ENCODE measurements around the gene CIART.

Gene CIART

DNA sequence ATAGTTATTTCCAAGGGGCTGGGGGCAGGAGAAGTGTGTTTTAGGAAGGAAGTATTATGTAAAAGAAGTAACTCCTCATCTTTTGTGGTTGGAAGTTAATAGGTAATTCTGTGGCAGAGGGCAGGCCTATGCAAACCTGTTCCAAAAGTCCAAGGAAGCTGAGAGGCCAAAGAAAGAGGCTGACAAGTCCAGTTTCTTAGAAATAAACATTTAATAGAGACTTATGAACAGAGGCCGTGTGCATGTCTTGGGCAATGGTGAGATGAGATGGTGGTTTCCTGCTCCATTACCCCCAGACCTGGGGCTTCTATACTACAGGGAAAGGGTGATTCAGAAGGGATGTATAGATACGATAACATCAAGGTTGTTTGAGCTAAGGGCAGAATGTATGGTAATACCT, 32.4 kb upstream of the CIART start:
- Histone ChIP-seq H3K27ac (no peak overlapping the region), H3K4me1 (no peaks in the 10 kb centered on the region), H3K9me3 (no peaks in the 10 kb centered on the region), H3K36me3 (no peaks in the 10 kb centered on the region), H3K27me3 (peaks cover 0 to 2% of the 10 kb centered on the region in 2 donors), H3K4me3 (no peak overlapping the region)
- intact Hi-C loops (cut with DNase I; ENCODE audit: low total_unique reads): no loop called here
- TF ChIP-seq, protein P1, sequence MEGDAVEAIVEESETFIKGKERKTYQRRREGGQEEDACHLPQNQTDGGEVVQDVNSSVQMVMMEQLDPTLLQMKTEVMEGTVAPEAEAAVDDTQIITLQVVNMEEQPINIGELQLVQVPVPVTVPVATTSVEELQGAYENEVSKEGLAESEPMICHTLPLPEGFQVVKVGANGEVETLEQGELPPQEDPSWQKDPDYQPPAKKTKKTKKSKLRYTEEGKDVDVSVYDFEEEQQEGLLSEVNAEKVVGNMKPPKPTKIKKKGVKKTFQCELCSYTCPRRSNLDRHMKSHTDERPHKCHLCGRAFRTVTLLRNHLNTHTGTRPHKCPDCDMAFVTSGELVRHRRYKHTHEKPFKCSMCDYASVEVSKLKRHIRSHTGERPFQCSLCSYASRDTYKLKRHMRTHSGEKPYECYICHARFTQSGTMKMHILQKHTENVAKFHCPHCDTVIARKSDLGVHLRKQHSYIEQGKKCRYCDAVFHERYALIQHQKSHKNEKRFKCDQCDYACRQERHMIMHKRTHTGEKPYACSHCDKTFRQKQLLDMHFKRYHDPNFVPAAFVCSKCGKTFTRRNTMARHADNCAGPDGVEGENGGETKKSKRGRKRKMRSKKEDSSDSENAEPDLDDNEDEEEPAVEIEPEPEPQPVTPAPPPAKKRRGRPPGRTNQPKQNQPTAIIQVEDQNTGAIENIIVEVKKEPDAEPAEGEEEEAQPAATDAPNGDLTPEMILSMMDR (IDR thresholded peaks at IDR 0.05): no peak
- no peak for DNase-seq

DNA sequence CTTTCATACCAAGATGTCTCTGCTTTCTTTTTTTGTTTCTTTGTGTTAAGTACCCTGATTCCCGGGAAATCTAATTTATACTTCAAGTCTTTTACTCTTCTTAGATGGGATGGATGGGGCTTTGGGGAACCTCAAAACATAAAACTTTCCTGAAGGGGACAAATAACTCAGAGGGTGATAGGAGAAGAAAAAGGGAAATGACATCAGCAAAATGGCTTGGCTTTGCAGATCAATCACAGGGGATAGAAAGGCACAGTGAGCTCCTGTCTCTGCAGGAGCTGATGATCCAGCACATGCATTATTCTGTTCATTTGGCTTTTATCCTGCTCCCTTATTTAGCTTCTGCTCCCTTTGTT, 26.2 kb upstream of the CIART start:
- DNase-seq: no peak
- no peaks in the 10 kb centered on the region for H3K9me3 ChIP-seq
- peaks cover 0 to 18% (median 13%) of the 10 kb centered on the region in 4 donors for H3K4me1 ChIP-seq
- H3K4me3 ChIP-seq: peak overlapping the region; percentile 21 to 28
- TF ChIP-seq, protein P1 (IDR thresholded peaks at IDR 0.05): no peak
- peak overlapping the region in 1 of 2 donors; percentile 73 for H3K27ac ChIP-seq
- H3K36me3 ChIP-seq: no peaks in the 10 kb centered on the region
- intact Hi-C loops (cut with DNase I; ENCODE audit: low total_unique reads): no loop called here
- peaks cover 0 to 28% of the 10 kb centered on the region in 2 donors for H3K27me3 ChIP-seq

DNA sequence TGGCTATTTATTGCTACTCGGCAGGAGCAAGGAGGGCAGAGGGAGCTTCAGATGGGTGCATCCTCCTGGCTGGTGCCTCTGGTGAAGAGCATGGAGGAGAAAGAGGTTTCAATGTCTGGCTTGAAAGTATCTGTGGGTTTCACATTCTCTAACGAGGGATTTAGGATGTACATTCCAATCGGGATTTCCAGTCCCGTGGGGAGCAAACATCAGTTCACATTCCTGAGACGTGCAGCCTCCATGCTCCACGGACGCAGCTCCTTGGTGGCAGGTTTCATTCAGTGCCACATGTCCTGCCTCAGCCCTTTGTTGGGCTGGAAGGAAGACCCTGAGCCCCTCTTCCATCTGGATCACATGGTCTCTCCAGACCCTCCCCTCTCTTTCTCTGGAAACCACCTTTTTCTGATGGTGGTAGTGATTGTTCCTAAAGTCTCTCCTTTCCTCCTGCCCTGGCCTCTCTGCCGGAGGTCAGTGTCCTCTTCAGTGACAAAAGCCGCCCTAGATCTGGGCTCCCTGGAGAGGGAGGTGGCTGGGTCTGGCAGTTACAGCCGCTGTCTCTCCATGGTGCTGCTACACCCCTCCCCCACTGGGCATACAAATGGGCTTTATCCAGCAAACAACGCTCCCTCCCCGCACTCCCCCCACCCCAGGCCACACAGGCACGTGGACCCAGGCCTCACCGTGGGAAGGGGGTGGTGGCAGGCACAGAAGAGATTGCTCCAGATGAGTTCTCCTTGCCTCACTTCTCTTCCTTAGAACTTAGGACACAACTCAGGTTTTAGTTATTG, 25.6 kb upstream of the CIART start:
- Histone ChIP-seq H3K4me1 (peaks cover 0 to 18% (median 13%) of the 10 kb centered on the region in 4 donors), H3K4me3 (no peak overlapping the region), H3K9me3 (no peaks in the 10 kb centered on the region), H3K27me3 (peaks cover 0 to 30% of the 10 kb centered on the region in 2 donors), H3K36me3 (no peaks in the 10 kb centered on the region), H3K27ac (no peak overlapping the region)
- no peak for DNase-seq
- TF ChIP-seq, protein P1 (IDR thresholded peaks at IDR 0.05): no peak
- intact Hi-C loops (cut with DNase I; ENCODE audit: low total_unique reads): no loop called here

DNA sequence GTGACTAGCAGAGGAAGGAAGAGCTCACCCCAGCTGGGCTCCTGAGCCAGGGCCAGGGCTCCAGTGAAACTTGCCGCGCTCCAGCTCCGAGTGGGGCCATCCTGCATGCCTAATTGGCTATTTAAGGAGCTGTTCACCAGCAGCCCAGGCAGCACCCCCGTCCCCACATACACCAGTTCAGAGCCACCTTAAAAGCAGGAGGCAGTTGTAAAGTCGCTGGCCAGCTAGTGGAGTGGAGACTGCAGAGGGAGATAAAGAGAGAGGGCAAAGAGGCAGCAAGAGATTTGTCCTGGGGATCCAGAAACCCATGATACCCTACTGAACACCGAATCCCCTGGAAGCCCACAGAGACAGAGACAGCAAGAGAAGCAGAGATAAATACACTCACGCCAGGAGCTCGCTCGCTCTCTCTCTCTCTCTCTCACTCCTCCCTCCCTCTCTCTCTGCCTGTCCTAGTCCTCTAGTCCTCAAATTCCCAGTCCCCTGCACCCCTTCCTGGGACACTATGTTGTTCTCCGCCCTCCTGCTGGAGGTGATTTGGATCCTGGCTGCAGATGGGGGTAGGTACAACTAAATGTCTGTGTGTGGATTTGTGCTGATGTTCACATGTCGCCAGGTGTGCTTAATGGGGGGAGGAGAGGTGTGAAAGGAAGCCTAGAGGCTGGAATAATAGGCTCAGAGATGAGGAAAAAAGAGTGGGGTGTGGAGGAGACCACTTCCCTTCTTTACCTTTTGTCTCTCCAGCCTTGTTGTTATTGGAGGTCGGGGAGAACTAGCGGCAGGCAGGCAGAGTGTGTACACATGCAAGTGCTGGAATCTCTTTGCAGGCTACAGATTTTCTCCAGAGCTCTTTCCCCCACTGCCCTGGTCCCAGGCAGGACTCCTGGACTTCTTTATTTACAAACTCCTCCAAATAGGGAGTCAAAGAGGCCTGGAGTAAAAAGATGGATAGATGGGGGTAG, 24.4 kb upstream of the CIART start, which contains the start of gene CA14:
Gene CA14, plus strand, starts transcription at position 151 of the 962 bp plus-strand sequence. Its CDS starts 355 bp downstream, at position 506.
- no peaks in the 10 kb centered on the region for H3K9me3 ChIP-seq
- TF ChIP-seq, protein P1 (IDR thresholded peaks at IDR 0.05): no peak
- H3K4me3 ChIP-seq: no peak within 1 kb of the TSS
- peaks cover 0 to 18% (median 13%) of the 10 kb centered on the region in 4 donors for H3K4me1 ChIP-seq
- no peak within 1 kb of the TSS for H3K27ac ChIP-seq
- no peak for DNase-seq
- no peaks in the 10 kb centered on the region for H3K36me3 ChIP-seq
- intact Hi-C loops (cut with DNase I; ENCODE audit: low total_unique reads): no loop called here
- peaks cover 0 to 30% of the 10 kb centered on the region in 2 donors for H3K27me3 ChIP-seq

DNA sequence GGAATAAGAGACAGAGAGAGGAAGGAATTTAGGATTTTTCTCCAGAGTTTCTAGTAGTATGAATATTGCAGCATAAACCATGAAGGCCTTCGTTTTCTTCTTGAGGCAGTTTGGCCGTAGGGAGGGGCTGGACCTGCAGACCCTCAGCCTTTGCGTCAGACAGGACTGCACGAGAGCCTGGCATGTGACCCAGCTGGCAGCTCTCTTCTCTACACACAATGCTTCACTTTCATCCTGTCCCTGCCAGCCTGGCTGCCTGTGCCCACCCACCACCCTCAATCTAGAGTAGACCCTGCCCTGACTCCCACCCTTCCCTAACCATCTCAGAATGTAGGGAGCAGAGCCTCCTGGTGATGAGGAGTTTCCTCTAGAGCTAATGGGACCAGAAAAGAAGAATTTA, 23.1 kb upstream of the CIART start:
- Histone ChIP-seq H3K4me1 (peaks cover 0 to 18% (median 13%) of the 10 kb centered on the region in 4 donors), H3K4me3 (no peak overlapping the region), H3K36me3 (peaks cover 0 to 4% (median 1%) of the 10 kb centered on the region in 3 donors), H3K27ac (no peak overlapping the region), H3K9me3 (no peaks in the 10 kb centered on the region), H3K27me3 (peaks cover 0 to 30% of the 10 kb centered on the region in 2 donors)
- intact Hi-C loops (cut with DNase I; ENCODE audit: low total_unique reads): no loop called here
- TF ChIP-seq, protein P1 (IDR thresholded peaks at IDR 0.05): no peak
- DNase-seq: no peak

Data from tibial artery (tissue), 4 donors.